Right ventricle myocardium superior (tissue), 1 donor: Measurements from ENCODE around the gene MLH1. TPM values are rescaled to one million over a fixed set of nuclear protein-coding genes. Genes with fewer than 3 reads are reported as not detected.
"Not testable (repeated sequence)": the region's sequence is repeated elsewhere in the genome, so short reads cannot be mapped to it uniquely, and the experiment has no call there.

Source experiments
- ATAC-seq: fragments of 200-7000 bp; cut with Tn5 transposase; one replicate; pipeline ENCODE4 v1.9.1; 2020; ENCODE audit warnings: mild to moderate bottlenecking; ENCODE audit not compliant: poor library complexity
- DNase-seq: peaks from one replicate; pipeline ENCODE4 v3.0.0-alpha.2; 2020
- intact Hi-C: fragments of 100-400 bp; cut with DNase I; formaldehyde crosslinking; loops from one replicate; pipeline ENCODE4 v1.11.2; 2022
- long read RNA-seq: library from polyadenylated mRNA; unstranded; transcript quantifications from one replicate; pipeline ENCODE4 v2.0.0, GENCODE V29; 2021
- total RNA-seq: library from RNA; stranded (reverse); fragmentation: NEBNext Ultra II Directional; extraction: Animal tissue kit (Norgen Biotek cat#: 25700); gene quantifications from one replicate; pipeline ENCODE4 v1.2.1, GENCODE V29; 2021
- donor health status: DM: no; HTN: yes; CAD: no; lungs with severe emphysema.

The MLH1 gene
- total RNA-seq = 42.7 TPM
- long read RNA-seq, transcript MLH1-201 (19 exons, 2,752 nt) = major isoform, 85 of 133 reads
- long read RNA-seq, partial matches to known transcripts = 35 of 133 reads
- long read RNA-seq, other reads (novel, unspliced or antisense) = 13 of 133 reads

DNA sequence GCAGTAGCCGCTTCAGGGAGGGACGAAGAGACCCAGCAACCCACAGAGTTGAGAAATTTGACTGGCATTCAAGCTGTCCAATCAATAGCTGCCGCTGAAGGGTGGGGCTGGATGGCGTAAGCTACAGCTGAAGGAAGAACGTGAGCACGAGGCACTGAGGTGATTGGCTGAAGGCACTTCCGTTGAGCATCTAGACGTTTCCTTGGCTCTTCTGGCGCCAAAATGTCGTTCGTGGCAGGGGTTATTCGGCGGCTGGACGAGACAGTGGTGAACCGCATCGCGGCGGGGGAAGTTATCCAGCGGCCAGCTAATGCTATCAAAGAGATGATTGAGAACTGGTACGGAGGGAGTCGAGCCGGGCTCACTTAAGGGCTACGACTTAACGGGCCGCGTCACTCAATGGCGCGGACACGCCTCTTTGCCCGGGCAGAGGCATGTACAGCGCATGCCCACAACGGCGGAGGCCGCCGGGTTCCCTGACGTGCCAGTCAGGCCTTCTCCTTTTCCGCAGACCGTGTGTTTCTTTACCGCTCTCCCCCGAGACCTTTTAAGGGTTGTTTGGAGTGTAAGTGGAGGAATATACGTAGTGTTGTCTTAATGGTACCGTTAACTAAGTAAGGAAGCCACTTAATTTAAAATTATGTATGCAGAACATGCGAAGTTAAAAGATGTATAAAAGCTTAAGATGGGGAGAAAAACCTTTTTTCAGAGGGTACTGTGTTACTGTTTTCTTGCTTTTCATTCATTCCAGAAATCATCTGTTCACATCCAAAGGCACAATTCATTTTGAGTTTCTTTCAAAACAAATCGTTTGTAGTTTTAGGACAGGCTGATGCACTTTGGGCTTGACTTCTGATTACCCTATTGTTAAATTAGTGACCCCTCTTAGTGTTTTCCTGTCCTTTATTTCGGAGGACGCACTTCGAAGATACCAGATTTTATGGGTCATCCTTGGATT is at the start of gene MLH1:
MLH1 (plus strand) TSS at position 193 of the 958 bp plus-strand sequence; CDS start at position 223, 30 bp downstream.
- DNase-seq = peak; percentile 96
- intact Hi-C loops = no loop called here
- ATAC-seq = peak; percentile 94

DNA sequence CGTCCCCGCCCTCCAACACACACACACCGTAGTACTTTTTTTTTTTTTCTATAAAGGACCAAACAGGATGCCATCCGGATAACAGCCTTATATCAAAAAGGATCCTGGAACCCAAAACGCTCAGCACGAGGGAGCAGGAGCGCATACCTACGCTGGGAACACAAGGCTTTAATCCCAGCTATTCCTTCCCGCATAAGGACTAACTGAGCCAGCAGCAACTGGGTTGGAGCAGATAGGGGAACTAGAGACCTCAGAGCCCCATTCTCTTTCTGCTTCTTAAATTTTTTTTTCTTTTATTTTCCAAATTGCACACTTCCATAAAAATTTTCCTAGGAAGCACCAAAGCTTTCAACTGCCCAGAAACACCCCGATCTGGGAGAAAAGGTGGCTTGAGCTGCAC is 49.7 kb upstream of the MLH1 start:
- intact Hi-C loops = no loop called here
- DNase-seq = no peak
- no peak for ATAC-seq

DNA sequence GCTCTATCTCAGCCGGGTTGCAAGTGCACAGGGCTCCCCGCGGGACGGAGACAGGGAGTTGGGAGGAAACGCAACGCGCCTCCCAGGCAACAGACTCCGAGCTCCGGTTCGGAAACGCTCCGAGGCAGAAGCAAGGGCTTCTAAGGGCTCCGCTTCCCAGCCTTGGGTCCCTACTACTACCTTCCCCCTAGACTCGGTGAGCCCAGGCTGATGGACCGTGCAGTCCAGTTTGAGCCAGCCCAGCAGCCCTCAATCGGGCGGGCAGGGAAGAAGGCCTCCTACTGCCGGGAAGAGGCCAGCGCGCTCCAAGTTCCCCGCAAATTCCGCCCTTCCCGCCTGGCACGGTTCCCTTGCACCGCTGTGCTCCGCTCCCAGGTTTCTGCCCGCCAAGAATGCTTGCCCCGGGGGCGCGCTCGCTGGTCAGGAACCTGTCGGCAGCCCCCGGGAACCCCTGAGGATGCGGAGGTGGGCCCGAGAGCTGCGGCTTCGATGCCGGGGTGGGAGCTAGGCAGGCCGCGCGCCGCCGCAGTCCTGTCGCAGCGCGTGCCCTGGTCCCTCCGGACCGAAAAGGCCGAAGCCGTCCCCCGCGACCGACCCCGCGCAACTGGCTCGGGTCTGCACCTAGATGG is 49.2 kb upstream of the MLH1 start:
- intact Hi-C loops = no loop called here
- peak; percentile 74 for DNase-seq
- peak; percentile 87 for ATAC-seq

DNA sequence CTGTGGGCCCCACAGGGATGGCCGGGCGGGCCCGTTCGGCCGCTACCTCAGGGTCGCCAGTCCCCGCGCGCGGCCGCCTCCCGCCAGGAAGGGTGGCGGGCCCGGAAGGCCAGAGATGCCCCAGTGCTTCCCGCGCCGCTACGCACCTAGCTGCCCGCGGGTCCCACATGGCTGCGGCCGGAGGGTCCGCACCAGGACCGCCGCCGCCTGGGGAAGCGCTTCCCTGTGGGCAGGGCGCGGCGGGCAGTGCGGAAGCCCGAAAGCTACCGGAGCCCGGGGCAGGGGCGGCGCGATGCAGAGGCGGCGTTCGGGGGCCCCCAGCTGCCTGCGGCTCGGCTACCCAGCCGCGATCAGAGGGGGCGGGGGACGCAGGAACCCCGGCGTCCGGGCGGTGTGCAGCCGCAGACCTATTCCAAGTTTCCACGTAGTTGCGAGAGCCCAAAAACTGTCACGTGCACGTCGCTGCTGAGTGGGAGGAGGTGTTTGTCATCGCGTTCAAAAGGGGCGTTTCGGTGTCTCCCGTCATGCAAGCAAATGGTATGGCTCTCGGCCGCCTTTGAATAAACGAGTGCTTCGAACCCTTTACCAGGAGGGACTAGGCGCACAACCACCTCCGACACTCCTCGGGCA is 48.6 kb upstream of the MLH1 start, which contains the start of gene TRANK1:
TRANK1 (minus strand) TSS at position 414 of the 630 bp plus-strand sequence; CDS start at position 169, 245 bp downstream.
- intact Hi-C loops = no loop called here
- ATAC-seq (peak; percentile 77), DNase-seq (peak; percentile 77)

DNA sequence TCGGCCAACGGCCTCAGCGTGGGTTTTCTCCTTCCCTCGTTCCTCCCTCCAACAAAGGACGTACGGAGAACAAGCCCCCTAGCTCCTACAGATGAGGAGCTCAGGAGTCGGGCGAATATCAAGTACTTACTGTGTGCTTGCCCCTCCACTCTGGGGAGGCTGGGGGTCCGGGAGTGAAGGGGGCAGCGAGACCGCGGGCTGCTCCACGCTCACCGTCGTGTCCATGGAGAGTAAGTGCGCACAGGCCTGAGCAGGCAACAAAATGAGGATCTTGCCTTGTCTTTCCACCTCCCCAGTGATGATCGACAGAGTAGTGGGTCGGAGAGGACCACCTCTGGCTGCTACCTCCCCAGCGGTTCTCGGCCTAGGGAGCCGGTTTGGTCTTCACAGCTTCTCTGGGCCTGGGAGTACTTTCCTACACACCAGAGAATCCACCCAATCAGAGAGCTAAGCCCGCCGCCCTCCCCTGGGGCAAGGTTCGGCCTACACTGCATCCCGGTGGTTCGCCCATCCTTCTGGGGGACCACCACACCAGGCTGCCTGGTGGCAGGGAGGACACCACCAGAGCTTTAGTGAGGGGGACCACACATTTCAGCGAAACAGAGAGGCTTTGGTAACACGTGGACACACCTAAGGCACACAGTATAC is 47.9 kb upstream of the MLH1 start:
- intact Hi-C loops = no loop called here
- DNase-seq (no peak), ATAC-seq (no peak)

DNA sequence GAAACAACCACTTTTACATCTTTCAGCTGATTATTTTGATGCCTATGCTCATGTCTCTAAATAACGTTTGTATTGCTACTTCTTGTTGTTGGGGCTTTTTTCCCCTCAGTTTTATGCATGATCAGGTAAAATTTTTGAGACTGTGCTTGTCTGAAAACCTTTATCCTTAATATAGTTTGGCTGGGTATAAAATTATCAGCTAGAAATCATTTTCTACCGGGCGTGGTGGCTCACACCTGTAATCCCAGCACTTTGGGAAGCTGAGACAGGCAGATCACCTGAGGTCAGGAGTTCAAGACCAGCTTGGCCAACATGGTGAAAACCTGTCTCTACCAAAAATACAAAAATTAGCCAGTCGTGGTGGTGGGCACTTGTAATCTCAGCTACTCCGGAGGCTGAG is 45.5 kb upstream of the MLH1 start:
- intact Hi-C loops, ATAC-seq, DNase-seq: not testable (repeated sequence)

DNA sequence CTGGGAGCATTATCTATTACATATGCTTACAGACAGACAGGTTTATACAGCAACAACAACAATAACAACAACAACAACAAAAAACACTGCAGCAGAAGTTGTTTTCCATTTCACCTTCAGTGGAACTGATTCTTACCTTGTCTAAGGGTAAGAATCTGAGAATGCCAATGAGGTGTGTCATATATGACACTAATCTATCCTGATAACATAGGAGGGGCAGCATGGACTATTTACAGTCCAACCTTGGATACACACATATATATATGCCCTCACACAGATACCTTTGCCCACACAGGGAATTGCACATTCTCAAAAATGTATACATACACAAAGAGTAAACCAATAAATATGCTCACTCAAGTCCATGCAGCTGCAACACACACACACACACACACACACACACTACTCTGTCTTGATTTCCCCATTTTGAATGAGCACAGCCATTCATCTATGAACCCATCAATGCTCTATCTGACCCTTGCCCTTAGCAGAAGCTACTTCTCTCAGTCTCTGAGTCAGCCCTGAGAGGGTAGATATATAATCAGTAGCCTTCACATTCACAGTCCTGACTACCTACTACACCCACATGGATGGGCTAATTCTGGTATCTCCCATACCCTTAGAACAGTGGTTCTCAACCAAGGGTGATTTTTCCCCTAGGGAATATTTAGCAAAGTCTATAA is 38.7 kb upstream of the MLH1 start:
- intact Hi-C loops = loop anchor here (5.0 kb wide), 2 partner anchors 52 to 222 kb away; no protein-coding TSS in a partner anchor
- DNase-seq (no peak), ATAC-seq (no peak)

DNA sequence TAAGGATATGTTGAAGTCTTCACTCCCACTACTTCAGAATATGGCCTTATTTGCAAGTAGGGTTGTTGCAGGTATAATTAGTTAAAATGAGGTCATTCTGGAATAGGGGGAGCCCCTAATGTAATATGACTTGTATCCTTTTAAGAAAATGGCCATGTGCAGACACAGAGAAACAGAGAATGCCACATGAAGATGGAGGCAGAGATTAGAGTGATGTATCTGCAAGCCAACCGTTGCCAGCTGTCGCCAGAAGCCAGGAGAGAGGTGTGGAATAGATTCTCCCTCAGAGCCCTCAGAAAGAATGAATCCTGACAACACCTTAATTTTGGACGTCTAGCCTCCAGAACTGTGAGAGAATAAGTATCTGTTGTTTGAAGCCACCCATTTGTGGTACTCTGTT is 37.2 kb upstream of the MLH1 start:
- DNase-seq (no peak), ATAC-seq (no peak)
- intact Hi-C loops = loop anchor here (5.0 kb wide), 2 partner anchors 54 to 224 kb away; no protein-coding TSS in a partner anchor

DNA sequence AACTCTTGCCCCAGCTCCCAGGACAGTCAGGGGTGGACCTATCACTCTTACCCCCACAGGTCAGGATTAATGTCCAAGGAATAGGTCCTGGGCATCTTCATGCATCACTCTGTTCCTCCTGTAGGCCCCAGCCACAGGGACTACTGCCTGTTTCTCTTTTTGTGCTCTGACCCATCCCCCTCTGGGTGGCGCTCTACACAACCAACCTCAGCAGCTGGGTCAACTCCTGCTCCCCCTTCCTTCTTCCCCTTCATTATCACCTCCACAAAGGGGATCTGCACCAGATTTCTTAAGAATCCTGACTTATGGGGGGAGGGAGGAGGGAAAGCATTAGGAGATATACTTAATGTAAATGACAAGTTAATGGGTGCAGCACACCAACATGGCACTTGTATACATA is 36.3 kb upstream of the MLH1 start:
- DNase-seq (no peak), ATAC-seq (no peak)
- intact Hi-C loops = loop anchor here (5.0 kb wide), 2 partner anchors 55 to 225 kb away; no protein-coding TSS in a partner anchor

DNA sequence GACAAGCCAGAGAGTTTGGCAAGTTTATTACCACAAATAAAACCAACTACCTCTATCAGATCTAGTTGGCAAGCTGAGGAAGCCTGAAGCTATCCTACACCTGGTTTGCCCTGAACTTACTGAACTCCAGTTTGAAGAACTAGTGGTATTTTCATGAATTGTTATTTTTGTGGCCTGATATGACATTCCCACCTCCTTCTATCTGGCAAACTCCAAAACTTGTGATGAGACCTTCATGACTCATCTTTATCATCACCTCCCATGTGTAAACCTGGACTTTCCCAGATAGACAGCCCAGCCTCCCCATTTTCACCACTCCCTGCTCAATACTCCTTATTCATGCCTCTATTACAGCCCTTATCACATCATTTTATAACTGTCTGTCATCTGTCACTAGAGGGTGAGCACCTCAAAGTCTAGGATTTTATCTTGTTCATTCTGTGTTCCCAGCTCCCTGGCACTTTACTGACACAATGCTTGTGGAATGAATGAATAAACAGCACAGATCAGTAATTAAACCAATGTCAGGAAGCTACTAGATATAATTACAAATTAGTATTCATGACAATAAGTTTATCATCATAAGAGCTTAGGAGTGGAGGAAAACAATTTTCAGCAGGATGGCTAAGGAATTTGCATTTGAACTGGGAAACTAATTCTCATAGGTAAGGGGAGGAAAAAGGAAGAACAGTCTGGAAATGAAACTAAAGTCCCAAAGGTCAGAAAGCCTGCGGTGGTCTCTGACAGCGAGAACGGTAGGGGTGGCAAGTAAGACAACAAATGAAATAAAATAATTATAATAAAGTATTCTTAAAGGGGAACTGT is 35.2 kb upstream of the MLH1 start:
- intact Hi-C loops = loop anchor here (5.0 kb wide), 2 partner anchors 56 to 226 kb away; no protein-coding TSS in a partner anchor
- ATAC-seq = no peak

DNA sequence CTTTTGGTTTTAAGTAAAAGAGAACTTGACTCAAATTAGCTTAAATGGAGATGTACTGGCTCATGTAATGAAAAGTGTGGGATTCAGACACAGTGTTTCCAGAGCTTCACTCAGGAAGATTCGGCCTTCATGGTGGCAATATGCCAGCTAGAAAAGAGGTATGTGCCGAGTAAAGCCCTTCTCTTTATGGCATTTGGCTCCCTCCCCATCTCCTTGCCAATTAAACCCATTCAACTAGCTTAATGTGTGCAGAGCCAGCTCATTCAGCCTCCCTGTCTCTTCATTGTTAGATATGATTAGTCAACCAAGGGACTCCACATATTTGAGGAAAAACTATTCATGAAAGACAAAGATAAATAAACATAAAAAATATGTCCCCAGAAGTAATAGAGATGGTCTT is 33.5 kb upstream of the MLH1 start:
- ATAC-seq (no peak), DNase-seq (no peak)
- intact Hi-C loops = loop anchor here (5.0 kb wide), 2 partner anchors 58 to 228 kb away; no protein-coding TSS in a partner anchor

More for the DNA sequence above, 35.2 kb upstream of the MLH1 start:
- no peak for DNase-seq

DNA sequence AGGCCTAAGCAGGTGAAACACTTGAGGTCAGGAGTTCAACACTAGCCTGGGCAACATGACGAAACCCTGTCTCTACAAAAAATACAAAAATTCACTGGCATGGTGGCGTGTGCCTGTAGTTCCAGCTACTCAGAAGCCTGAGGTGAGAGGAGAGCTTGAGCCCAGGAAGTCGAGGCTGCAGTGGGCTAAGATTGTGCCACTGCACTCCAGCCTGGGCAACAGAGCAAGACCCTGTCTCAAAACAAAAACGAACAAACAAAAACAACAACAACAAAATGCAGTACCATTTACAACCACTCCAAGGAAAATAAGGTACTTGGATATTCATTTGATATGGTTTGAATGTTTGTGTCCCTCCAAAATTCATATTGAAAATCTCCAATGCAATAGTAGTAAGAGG is 32.8 kb upstream of the MLH1 start:
- ATAC-seq = no peak
- intact Hi-C loops = no loop called here
- DNase-seq = no peak

DNA sequence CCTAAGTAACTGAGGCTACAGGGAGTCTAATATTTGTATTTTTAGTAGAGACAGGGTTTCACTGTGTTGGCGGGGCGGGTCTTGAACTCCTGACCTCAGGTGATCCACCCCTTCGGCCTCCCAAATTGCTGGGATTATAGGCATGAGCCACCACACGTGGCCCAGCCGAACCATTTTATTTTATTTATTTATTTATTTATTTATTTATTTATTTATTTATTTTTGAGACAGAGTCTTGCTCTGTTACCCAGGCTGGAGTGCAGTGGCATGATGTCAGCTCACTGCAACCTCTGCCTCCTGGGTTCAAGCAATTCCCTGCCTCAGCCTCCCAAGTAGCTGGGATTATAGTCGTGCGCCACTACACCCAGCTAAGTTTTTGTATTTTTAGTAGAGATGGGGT is 30.3 kb upstream of the MLH1 start:
- DNase-seq, intact Hi-C loops, ATAC-seq: not testable (repeated sequence)

DNA sequence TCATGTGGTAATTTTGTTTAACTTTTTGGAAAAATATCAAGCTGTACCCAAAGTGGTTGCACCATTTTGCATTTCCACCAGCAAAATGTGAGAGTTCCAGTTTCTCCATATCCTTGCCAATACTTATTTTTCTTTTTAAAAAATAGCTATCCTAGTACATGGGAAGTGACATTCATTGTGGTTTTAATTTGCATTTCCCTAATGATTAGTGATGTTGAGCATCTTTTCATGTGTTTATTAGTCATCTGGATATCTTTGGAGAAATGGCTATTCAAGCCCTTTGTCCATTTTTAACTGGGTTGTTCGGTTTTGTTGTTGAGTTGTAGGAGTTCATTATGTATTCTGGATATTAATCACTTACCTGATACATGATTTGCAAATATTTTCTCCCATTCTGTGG is 29.0 kb upstream of the MLH1 start:
- DNase-seq (no peak), ATAC-seq (no peak)
- intact Hi-C loops = no loop called here

DNA sequence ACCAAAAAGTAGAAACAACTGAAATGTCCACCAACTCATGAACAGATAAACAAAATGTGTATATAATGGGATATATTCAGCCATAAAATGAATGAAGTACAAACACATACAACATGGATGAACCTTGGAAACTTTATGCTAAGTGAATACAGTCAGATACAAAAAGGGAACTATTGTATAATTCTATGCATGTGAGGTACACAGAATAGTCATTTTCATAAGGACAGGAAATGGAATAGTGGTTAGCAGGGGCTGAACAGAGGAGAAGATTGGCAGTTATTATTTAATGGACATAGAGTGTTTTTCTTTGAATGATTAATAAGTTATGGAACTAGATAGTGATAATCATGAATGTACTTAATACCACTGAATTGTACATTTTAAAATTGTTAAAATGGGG is 28.5 kb upstream of the MLH1 start:
- DNase-seq (no peak), ATAC-seq (no peak)
- intact Hi-C loops = no loop called here

DNA sequence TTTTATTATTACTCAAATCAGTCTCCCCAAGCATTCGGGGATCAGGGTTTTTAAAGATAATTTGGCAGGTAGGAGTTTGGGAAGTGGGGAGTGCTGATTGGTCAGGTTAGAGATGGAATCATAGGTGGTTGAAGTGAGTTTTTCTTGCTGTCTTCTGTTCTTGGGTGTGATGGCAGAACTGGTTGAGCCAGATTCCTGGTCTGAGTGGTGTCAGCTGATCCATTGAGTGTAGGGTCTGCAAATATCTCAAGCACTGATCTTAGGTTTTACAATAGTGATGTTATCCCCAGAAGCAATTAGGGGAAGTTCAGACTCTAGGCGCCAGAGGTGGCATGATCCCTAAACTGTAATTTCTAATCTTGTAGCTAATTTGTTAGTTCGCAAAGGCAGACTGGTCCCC is 27.9 kb upstream of the MLH1 start:
- intact Hi-C loops = no loop called here

DNA sequence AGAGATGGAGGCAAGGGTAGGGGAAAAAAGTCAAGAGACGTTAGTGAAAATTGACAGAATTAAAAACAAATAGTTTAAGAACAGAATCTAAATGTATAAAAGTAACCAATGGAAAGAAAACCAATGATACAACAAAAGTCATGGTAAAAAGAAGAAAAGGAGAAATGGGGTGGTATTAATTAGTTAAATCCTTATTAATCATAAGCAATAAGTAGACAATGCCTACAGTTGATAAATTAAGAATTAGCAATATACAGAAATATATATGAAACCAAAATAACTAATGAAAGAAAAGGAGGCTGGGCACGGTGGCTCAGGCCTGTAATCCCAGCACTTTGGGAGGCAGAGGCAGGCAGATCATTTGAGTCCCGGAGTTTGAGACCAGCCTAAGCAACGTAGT is 24.2 kb upstream of the MLH1 start:
- no peak for ATAC-seq
- intact Hi-C loops = no loop called here

More for the DNA sequence above, 27.9 kb upstream of the MLH1 start:
- ATAC-seq (no peak), DNase-seq (no peak)

More for the DNA sequence above, 24.2 kb upstream of the MLH1 start:
- no peak for DNase-seq
